GM19324 (cell line): ENCODE results near the gene DMC1.

Experiments used
- ATAC-seq: cut with Tn5 transposase; IDR thresholded peaks from one replicate; pipeline ENCODE4 v1.9.1; 2021; ENCODE audit warnings: mild to moderate bottlenecking, moderate library complexity; ENCODE audit not compliant: unreplicated experiment, low FRiP score

The DMC1 gene

GRCh38 chr22:38504731-38505540 lies 65.0 kb downstream of the DMC1 start:
- no peak for ATAC-seq

GRCh38 chr22:38503021-38503420 lies 67.0 kb downstream of the DMC1 start:
- no peak for ATAC-seq

GRCh38 chr22:38501797-38502672 lies 67.9 kb downstream of the DMC1 start:
- ATAC-seq = no peak

- ATAC-seq = no peak
These were observed 72.1 kb downstream of the DMC1 start for GRCh38 chr22:38497869-38498268.

- ATAC-seq = no peak
These were observed 75.0 kb downstream of the DMC1 start for GRCh38 chr22:38494939-38495338.

GRCh38 chr22:38494498-38494897 lies 75.5 kb downstream of the DMC1 start:
- no peak for ATAC-seq

GRCh38 chr22:38491707-38492348 lies 78.2 kb downstream of the DMC1 start:
- no peak for ATAC-seq

- no peak for ATAC-seq
These were observed 79.1 kb downstream of the DMC1 start for GRCh38 chr22:38490915-38491314.

GRCh38 chr22:38490475-38490874 lies 79.5 kb downstream of the DMC1 start:
- ATAC-seq = no peak

GRCh38 chr22:38489561-38490145 lies 80.3 kb downstream of the DMC1 start:
- ATAC-seq = no peak

- no peak for ATAC-seq
These were observed 80.8 kb downstream of the DMC1 start for GRCh38 chr22:38489142-38489541.

- ATAC-seq = no peak
These were observed 82.0 kb downstream of the DMC1 start for GRCh38 chr22:38487946-38488345.

GRCh38 chr22:38485783-38486182 lies 84.2 kb downstream of the DMC1 start:
- ATAC-seq = no peak

- ATAC-seq = no peak
These were observed 85.7 kb downstream of the DMC1 start for GRCh38 chr22:38484244-38484643.

GRCh38 chr22:38482662-38483308 lies 87.2 kb downstream of the DMC1 start:
- no peak for ATAC-seq

- ATAC-seq = no peak
These were observed 88.1 kb downstream of the DMC1 start for GRCh38 chr22:38481871-38482332.

GRCh38 chr22:38481162-38481870 lies 88.7 kb downstream of the DMC1 start:
- no peak for ATAC-seq

GRCh38 chr22:38479096-38479837 lies 90.7 kb downstream of the DMC1 start:
- no peak for ATAC-seq

GRCh38 chr22:38477585-38477984 lies 92.4 kb downstream of the DMC1 start:
- ATAC-seq = no peak
